Stimulated activated CD8-positive, alpha-beta memory T cell treated with anti-CD3 and anti-CD28 coated beads, Interleukin-4, amount 100 ng/mL, for 48 hours (primary cell): ENCODE data around the gene MCU.
"Not testable (repeated sequence)": the region's sequence is repeated elsewhere in the genome, so short reads cannot be mapped to it uniquely, and the experiment has no call there.

ENCODE experiments used
- DNase-seq: peaks from one replicate; pipeline ENCODE4 v3.0.0-alpha.2; 2020

The MCU gene

DNA sequence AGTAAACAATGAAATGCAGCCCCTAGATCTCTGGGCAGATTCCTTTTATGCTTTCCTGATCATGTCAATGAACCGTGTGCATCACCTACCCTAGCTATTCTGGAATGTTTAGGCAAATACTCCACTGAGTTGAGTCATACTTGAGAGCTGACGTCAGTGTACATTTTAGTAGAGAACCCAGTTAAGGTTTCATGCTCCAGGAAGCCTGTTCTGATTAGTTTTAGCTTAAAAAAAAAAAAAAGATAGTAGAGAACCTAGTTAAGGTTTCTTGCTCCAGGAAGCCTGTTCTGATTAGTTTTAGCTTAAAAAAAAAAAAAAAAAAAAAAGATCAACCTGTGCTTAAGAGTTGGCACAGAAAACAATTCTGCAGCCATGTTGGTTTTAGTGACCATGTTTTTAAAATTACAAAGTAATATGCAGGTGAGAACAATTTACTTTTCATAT lies 3.7 kb upstream of the MCU start:
- DNase-seq = no peak

DNA sequence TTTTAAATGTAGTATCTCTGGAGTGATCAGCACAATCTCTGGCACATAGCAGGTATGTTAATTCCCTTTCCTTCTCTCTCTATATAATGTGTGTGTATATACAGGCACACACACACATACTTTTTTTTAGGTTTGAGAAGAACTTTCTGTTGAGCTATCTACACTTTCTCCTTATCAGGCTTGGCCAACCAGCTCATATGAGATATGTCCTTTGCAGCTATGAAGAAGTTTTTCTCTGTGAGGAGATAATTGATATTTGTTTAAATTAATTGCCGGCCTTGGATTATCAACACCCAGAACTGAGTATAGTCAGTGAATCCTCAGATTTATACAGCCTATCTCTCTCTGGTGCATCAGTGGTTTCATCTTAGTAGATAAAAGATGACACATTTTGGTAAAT lies 2.3 kb upstream of the MCU start:
- DNase-seq = no peak

DNA sequence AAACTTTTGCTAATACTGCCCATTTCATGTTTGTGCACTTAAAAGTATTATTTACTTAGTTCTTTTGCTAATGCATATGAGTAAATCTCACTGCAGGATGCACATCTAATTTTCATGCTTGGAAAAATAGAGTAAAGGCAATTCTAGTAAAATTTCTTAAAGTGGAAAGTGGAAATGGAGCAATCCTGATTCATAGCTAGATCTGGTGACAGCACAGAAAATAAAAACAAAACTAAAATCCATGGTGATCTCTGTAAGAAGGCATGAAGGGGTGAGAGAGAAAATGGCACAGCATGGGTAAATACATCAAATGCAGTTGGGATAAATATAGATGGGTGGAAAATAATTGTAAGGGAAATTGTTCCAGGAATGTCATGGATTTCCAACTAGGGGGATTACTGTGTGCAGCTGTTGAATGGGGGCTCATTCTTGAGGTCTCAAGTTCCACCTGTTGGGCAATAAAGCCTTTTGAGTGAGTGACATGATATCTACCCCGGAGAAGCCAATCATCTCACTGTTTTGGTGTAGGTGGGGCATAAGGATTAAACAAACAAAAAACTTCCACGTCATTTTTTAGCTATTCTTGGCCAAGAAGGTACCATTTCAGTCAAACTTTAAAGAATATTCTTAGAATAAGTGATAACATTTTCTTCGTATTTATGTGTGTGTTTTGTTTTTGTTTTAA lies 1.7 kb upstream of the MCU start:
- DNase-seq = no peak

DNA sequence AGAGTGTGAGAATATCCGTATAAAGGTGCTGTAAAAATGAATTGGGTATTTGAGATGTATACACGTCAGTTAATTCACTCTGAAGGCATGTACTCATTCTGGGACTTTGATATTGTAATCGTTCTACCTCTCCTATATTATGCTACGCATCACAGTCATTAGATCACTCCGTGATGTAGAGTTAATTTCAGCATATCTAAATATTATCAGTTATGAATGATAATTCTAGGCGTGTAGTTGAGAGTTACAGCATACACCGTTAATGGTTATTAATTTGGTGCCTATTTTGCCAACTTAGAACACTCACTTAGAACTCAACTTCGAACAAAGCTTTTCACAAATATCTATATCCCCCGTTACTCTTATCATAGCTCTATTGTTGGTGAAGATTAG lies 477 bp upstream of the MCU start:
- DNase-seq = no peak

DNA sequence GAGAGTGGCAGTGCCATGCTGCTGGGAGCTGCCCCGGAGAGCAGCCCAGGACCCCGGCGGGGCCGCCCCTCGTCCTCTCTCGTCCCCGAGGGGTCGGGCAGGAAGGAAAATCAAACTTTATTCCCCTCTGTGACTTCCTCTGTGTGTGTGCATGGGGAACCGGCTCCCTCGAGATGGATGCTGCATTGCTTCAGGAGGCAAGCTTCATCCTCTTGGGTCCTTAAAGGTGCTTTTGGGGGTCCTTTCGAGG lies 726 bp downstream of the MCU start:
- no peak for DNase-seq

DNA sequence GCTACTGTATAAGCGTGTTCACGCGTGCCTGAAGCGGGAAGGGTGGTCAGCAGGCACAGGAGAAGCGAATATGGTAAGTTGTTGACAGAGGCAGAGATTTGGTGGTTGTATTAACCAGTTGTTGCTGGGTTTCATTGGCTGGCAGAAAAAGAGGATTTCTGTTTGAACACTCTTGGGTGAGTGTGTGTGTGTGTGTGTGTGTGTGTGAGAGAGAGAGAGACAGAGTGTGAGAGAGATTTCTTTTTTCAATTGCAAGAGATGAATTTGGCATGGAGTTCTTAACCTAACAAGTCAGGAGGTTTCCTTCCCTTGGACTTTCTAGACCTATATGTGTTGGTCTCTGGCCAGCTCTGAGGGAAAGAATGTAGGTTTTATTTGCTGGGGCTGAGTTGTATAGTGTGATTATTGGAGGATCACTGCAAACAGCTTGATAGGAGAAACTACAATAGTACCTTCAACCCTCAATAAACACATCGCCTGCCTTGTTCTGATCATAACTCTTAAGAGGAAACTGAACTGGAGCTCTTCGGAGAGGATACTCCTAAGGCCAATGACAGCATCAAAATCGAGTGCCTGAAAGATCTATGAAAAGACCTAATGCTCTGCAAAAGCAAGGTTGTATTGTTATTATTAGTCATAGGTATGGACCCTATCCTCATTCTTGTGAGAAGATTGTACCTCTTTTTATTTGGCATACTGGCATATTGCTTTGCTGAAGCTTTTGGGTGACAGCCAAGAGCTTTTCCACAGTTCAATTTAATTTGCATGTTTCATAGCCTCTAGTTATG lies 1.2 kb downstream of the MCU start:
- no peak for DNase-seq

DNA sequence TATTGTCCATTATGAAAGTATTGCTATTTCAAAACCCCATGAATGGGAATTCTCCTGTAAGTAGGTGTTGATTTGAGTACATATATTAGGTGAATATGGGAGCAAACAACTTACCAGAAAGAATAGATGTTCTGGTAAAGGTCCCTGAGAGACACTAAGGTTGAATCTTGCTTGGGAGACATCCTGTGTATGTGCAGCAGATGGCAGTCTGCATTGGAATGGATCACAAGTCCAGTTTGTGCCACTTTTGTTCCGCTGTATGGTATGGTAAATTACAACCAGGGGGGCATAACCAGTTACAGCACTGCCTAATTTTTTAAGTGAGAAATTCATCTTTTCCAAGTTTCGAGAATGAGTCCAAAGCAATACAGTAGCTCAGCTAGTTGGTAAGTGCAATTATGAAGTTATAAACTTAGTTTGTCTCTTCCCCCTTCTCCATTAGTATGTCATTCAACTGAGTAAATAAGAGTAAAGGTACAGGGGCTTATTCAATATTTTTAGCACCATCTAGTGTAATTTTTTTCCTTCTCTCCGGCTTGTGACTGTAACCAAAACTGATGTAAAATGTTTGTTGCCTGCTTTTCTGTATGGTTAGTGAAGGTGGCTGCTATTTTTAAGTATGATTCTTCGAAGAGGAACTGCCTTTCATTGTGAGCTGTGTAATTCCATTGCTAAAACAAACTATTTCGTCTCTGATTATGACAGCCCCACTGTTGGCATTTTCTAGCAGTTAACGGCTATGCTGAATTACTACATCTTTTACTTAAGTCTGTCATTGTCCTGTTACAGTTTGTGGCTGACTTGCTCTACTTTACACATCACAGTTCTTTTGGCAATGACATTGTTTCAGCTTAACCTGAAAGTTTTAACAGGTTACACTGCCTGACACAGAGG lies 2.8 kb downstream of the MCU start:
- DNase-seq = no peak

DNA sequence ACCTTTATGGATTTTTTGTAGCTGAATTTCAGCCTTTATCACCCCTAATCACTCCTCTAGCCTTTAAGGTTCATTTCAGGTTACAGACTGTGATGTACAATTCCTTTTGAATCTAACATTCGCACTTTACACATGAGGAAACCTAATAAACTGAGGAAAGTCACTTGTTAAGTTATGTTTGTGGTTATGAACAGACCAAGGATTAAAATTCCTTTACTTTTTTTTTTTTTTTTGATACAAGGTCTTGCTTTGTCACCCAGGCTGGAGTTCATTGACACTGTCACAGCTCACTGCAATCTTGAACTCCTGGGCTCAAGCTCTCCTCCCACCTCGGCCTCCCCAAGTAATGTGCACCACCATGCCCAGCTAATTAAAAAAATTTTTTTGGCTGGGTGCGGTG lies 3.6 kb downstream of the MCU start:
- DNase-seq = no peak

DNA sequence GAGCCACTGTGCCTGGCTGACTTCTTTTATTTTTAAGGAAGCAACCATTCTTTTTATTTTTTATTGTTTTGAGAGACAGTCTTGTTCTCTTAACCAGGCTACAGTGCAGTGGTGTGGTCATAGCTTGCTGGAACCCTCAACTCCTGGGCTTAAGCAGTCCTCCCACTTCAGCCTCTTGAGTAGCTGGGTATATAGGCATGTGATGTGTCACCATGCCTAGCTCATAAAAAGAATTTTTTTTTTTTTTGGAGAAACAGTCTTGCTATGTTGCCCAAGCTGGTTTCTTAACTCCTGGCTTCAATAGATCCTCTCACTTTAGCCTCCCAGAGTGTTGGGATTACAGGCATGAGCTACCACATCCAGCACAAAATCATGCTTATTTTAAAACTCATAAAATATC lies 5.8 kb downstream of the MCU start:
- DNase-seq = no peak

DNA sequence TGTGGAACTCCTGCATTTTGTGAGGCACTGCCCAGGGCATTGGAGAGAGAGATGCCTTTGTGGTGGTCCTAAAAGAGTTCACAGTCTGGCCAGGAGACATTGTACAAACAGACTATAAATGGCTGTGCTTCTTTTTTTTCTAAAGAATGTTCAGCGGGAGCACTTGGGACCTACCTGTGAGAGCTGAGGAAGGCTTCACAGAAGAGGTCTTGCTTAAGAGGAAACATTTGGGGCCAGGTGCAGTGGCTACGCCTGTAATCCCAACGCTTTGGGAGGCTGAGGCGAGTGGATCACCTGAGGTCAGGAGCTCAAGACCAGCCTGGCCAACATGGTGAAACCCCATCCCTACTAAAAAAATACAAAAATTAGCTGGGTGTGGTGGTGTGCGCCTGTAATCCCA lies 10.5 kb downstream of the MCU start:
- not testable (repeated sequence) for DNase-seq

DNA sequence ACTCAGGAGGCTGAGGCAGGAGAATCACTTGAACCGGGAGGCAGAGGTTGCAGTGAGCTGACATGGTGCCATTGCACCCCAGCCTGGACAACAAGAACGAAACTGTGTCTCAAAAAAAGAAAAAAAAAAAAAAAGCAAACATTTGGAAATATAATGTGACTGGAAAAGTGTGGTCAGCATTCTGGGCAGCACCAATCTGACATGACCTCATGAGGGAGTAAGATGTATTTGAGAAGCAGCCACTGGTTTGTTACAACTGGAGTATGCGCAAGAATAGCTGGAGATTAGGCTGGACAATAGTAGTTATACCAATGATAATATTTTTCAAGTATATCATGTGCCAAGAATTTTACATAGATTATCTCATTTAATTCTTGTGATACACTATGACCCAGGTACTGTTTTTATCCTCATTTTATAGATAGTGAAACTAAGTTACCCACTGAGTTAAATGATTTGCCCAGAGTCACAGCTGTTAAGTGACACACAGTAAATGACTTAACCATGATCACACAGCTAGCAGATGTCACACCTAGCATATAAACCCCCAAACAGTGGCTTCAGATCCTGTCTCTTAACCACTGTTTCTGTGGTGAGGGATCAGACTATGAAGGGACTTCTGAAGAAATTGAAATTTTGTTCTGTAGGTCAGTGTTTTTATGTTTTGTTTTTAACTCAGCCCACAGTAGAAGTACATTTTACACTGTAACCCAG lies 11.1 kb downstream of the MCU start:
- DNase-seq = no peak

DNA sequence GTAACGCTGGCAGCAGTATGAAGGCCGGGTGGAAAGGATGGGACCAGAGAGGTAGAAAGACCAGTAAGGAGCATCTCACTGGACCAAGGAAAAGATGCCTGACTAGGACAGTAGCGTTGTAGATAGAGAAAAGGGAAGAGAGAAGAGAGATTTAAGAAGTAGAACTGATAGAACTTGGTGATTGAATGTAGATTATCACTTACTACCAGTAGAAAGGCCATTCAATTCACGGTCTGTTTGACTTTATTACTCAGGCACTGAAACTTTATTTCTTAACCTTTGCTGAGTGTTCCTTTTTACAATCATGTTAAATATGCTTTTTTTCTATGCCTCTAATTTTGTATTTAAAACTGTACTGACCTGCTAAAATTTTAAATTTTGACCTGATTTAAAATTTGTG lies 12.2 kb downstream of the MCU start:
- no peak for DNase-seq

DNA sequence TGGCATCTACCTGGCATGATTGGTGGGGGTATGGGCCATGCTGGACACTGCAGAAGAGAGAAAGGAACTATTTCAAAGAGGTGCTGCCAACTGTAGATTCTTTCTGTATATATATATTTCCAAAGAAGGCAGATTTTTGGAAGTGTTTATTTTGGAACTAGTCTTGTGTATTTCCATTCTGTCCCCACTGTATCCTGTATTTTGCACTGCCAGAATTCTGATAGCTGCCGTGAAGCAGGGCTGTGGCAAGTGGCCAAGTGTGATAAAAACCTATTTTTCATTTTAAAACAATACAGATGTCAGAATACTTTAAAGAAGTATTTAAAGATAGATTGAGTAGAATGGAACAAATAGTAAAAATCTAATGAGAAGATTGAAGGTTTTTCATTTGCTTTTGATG lies 17.1 kb downstream of the MCU start:
- DNase-seq = no peak

DNA sequence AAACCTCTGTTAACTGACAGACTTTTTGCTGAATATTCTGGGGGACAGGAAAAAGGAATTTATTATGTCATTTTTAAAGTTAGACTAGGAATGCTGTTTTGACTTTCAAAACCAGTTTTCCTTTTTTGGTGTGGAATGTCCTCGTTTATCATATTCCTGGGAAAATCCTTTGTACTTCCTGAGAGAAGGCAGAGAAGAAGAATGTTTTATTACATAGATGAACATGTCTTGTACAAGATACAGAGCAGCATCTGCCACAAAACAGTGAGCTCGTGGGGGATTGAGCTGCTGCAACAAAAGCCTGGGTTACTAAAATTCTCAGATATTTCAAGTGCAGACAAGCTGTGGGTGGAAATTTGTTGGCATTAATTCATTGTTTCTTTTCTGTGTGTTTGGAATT lies 20.2 kb downstream of the MCU start:
- no peak for DNase-seq

DNA sequence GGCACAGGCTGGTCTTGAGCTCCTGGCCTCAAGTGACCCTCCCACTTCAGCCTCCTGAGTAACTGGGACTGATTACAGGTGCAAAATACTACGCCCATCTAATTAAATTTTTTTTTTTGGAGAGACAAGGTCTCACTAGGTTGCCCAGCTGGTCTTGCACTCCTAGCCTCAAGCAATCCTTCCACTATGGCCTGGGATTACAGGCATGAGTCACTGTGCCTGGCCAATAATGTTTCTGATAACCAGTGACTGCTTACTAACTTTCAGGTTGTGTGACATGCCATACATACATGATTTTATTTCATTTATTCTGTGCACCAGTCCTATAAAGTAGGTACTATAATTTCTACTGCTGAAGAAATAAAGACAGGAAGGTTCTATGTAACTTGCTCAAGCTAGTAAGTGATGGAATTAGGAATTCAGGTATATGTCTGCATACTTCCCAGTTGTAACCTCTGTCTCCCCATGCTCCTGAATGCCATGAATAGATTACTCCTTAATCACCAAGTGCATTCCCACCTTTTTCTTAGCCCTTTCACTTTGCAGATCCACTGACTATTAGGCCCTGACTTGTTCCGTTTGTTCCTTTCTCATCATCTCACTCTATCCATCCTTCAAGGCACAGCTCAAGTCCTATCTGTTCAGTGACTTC lies 28.1 kb downstream of the MCU start:
- no peak for DNase-seq

DNA sequence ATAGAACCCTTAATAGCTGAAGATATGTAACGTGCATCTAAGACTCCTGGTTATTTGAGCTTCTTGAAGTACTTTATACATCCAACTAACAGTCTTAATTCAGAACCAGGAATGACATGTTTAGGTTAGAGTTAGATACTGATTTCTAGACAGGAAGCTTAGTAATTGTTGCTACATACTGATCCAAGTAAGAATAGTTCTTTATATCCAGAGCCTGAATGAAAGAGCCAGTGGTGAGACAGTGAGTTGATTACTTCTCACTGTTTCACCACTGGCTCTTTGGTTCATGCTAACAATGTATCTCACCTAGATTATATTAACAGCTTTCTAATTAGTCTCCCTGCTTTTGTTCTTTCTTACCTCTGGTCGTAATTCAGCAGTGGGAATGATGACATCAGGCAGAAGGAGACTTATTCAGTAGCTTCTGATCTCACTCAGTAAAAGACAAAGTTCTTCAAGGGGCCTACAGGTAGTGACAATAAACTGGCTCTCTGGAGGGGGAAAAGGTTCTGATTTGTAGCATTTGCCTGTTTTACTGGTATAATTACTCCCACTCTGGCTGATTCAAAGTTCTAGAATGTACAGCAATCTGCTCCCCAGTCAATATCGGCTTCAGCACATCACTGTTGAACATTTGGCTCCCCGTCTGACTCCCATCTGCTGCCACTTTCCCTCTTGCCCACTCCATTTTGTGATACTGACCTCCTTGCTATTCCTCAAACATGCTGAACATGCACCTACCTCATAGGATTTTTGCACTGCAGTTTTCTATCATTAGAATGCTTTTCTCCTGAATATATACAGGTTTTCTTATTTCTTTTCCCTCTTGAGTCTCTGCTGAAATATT lies 29.1 kb downstream of the MCU start:
- no peak for DNase-seq

DNA sequence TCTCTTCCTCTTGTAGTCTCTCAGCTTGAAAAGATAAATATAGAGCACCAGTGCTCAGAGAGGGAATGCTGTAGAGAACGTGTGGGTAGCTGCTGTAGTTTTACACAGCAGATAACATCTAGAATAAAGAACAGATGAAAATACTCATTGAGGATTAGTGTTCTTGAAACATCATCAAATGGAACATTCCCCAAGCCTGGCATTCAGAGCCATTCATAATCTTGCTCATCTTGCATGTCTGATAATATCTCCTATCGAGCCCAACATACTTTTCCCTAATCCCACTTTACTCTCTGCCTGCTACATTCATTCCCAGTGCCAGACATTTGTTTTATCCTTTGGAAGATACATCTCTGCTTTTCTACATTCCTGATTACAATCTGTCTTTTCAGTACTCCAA lies 35.2 kb downstream of the MCU start:
- DNase-seq = no peak

DNA sequence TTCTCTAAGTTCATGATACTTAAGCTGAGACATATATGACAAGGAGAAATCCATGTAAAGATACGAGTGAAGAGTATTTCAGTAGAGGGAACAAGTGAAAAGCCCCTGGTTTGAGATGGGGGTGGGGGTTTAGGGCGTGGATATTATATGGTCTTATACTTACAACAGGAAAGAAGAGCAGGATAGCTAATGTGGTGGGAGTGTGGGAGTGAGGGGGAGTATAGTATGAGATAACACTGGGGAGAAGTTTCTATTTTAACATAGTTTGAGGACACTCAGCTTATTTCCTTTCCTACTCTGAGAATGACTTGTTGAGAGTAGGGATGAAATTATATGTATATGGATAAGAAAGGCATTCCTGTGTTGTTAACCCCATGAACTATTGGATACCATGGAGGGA lies 36.5 kb downstream of the MCU start:
- no peak for DNase-seq

DNA sequence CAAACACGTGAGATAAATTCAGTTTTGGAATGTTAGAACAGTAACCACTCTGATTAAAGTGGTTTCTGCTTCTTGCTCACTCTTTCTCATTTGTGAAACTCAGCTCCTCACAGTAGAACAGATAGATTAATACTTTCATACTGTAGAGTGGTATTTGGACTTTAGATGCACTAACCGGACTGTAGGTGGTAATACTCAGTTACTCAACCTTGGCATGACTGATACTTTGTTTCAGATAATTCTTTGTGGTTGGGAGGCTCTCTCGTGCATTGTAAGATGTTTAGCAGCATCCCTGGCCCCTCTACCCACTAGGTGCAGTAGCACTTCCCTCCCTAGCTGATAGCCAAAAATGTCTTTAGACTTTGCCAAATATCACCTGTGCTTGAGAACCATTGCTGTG lies 37.6 kb downstream of the MCU start:
- DNase-seq = no peak

DNA sequence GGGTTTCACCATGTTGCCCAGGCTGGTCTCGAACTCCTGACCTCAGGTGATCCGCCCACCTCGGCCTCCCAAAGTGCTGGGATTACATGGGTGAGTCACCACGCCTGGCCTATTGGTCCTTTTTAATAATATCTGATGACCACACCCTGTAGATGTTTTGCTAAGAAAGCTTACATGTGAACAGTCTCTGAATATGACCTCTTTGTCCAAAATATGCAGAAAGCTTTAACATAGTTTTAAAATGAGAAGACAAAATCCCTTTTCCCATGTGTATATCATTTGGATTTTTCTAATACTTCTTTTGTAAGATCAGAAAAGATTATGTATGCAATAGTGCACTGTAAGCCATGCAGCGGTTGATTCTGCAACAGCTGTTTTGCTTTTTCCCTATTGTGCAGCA lies 38.5 kb downstream of the MCU start:
- DNase-seq = no peak

DNA sequence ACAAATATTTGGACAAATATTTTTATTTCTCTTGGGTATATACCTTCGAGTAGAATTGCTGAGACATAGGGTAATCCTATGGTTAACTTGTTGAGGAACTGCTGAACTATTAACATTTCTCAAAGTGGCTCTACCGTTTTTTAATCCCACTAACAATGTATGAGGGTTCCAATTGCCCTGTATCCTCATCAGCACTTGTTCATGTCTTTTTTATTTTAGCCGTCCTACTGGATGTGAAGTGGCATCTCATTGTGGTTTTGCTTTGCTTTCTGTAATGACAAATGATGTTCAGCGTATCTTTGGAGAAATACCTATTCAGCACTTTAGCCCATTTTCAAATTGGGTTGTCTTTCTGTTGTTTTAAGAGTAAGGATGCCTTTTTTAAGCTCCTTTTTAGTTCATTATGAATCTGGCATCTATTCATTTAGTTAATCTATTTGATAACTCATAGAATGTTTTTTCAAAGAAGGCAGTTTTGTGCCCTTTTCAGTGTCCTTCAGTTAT lies 40.0 kb downstream of the MCU start:
- no peak for DNase-seq

DNA sequence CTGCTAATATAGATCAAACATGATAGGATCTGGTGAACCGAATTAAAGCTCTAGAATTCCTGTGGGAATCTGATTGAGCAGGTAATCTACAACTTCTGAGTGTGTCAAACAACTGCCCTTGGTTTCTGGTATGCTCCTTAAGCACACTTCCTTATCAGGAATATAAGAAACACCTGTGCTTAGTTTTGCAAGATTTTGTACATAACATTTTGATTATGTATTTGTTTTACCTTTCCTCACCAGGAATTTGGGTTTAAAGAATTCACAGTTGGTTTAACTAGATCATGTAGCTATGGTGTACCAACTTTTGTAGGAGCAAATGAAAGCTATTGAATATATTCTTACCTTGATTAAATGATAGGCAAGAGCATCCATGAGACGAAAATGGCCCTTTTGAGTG lies 40.6 kb downstream of the MCU start:
- DNase-seq = no peak
